NCI-H1436 (cell line): ENCODE data around the gene NDUFS8.

Experiments used
- DNase-seq: peaks from one replicate; lab custom pipeline; 2025; lab: John Stamatoyannopoulos, UW

NDUFS8 gene

DNA sequence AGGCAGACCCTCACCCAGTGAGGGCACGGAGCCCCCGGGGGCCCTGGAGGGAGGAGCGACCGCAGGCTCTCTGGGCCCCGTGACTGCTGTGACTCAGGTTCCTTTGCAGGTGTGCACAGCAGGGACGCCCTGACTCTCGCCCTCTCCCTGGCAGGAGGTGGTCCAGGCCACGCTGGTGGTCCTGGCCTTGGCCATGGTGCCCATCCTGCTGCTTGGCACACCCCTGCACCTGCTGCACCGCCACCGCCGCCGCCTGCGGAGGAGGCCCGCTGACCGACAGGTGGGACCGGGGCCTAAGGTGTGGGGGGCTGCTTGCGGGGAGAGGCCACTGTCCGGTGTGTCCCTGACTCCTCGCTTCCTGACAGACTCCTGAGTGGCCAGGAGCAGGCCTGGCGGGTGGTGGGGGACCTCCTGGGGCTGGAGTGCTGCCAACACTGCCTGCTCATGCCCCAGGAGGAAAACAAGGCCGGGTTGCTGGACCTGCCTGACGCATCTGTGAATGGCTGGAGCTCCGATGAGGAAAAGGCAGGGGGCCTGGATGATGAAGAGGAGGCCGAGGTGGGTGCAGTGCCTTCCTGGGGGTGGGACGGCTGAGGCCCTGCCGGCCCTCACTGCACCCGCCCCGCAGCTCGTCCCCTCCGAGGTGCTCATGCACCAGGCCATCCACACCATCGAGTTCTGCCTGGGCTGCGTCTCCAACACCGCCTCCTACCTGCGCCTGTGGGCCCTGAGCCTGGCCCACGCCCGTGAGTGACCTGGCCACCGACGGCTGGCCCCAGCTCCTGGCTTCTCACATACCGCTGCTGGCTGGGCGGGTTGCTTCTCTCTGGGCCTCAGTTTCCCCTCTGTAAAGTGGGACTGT is 19.3 kb downstream of the NDUFS8 start:
- DNase-seq = no peak

DNA sequence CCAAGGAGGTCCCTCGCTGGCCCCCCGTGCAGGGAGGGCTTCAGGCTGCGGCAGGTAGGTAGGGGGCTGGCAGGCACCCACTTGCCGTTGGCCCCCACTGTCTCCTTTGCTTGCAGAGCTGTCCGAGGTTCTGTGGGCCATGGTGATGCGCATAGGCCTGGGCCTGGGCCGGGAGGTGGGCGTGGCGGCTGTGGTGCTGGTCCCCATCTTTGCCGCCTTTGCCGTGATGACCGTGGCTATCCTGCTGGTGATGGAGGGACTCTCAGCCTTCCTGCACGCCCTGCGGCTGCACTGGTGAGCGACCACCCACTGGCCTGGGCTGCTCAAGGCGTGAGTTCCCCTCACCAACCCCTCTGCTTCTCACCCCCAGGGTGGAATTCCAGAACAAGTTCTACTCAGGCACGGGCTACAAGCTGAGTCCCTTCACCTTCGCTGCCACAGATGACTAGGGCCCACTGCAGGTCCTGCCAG is 19.9 kb downstream of the NDUFS8 start:
- no peak for DNase-seq

DNA sequence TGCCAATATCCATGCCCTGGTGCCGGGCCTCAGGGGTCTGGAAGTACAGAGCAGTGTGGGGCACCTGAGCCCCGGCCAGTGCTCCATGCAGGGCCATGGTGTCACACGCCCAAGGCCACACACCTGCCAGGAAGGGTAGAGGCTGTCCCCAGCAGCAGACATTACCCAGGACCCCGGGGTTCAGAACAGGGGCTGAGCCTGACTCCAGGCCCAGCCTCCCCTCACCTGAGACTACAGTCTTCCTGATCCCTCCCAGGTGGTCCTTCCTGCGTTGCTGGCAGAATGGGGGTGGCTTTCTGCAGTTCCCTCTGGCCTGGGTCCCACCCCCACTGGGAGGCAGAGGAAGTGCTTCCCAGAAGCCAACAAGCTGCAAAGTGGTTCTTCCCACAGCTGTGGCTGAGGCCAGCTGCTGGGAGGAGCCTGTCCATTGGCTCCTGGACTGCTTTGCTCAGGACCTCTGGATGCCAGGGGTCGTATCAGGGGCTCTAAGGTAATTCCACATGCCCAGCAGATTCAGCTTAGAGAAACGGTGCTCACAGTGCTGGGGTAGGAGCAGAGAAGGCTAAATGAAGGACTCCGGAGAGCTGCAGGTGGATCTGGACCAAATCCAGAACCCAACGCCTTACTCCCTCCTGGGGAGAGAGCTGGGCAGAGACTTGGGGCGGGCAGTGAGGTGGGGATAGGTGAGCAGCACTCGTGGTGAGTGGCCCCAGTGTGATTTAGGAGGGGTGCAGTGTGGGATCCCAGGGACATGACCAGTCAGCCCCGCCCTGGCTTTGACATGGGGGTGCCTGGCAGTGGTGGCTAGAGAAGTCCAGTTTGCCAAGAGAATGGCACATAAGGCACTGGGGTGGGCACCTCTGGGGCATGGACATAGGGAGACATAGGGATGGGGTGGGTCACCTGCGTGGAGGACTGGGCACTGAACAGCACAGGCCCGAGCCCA is 21.0 kb downstream of the NDUFS8 start:
- no peak for DNase-seq

DNA sequence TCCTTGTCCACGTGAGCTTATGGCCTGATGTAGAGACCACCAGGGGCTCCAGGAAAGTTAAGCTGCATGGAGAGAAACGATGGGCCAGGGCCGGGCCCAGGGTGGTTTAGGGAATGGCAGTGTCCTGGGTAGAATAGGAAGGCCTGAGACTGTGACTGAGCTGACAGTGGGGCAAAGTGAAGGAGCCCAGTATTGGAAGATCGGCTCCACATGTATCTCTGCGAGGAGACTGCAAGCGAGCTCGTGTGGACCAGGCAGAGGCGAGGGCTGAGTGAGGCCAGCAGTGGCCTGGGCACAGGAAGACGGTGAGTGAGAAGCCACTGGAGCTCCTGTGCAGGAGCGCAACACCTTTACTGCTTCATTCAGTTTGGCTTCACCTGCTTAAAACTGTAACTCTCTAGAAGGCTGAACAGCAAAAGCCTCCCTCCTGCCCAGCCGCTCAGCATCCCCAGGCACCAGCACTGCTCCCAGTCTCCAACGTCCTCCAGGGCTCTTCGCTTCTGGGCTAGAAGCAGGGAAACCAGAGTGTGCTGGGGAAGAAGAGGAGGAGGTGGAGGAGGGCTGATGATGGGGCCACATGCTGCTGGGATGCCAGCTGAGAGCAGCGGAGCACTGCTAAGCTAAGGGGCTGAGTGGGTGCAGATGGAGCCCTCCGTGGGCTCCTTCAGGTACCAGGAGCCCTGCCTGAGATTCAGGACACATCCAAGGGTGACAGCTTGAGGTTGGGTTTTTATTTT is 21.8 kb downstream of the NDUFS8 start:
- no peak for DNase-seq

DNA sequence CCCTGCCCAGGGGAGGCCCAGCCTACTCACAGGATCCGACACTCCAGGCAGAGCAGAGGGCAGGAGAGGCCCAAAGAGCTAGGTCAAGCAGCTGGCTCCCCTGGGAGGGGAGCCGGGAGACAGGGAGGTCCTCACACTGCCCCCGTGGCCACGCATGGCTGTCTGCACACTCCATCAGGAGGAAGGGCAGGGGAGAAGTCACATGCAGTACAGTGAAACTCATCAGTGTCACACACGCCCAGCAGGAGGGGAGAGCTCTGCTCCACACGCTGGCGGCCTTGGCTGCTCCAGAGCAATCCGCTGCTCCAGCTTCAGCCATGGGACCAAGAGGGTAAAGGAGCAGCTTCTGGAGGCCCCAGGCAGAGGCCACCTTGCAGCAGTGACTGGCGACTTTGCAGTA is 22.6 kb downstream of the NDUFS8 start:
- no peak for DNase-seq

DNA sequence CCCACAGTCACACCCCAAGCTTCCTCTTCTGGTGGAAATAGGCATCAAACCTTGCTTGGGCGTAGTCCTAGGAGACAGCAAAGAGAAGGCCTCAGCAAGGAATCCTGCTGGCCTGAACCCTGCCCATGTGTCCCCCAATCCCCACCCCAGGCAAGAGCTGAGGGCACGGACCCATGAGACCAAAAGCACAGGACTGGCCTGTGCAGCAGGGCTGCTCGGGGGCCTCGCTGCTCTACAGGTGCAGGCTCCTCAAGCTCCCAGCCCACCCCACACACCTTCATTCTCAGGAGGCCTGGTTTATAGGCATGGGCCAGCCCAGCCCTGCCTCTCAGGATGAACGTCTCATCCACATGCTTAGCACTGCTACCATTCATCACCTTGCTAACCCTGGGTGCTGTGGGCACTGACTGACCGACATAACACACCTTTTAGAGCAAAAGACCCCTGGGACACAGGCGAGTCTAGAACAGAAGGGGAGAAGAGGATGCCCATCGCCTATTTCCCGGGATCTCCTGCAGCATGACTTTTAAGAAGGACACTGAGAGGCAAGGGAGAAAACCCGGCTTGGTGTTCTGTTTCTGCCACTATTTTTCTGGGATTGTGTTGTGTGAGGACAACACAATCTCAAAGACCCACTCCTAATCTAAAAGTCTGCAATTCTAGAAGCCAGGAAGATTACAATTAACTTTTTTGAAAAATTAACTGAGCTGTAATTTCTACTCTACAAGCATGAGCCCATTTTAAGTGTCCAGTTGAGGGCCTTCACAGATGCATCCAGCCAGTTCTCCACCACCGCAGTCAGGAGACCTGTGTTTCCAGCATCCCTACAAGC is 23.7 kb downstream of the NDUFS8 start:
- no peak for DNase-seq

DNA sequence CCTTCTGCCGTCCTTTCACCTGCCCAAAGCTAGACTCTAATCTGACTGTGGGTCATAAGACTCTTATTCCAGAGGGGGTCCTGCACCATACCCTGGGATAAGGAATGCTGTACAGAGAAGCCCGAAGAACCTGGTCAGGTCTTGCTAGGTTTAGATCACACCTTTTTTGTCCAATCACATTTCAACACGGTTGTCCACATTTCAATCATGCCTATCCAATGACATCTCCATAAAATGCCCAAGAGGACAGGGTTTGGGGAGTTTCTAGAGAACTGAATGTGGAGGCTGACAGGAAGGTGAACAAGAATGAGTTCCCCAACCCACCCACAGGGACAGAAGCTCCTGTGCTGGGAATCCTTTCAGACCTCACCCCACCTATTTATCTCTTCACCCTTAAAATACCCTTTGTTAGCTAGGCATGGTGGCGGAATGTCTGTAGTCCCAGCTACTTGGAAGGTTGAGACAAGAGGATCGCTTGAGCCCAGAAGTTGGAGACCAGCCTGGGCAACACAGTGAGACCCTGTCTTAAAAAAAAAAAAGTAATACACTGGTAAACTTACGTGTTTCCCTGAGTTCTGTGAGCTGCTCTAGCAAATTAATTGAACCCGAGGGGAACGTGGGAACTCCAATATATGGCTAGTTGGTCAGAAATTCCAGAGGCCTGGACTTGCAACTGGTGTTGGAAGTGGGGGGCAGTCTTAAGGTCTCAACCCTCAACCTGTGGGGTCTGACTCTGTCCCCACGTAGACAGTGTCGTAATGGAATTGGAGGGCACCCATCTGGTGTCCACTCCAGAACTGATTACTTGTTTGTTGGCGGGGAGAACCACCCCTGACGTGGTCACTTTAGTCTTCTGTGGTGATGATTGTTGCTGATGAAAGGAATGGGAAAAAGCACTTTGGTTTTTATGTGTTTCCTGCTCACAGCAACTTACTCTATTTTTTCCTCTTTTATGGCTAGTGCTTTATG is 26.1 kb downstream of the NDUFS8 start:
- no peak for DNase-seq

DNA sequence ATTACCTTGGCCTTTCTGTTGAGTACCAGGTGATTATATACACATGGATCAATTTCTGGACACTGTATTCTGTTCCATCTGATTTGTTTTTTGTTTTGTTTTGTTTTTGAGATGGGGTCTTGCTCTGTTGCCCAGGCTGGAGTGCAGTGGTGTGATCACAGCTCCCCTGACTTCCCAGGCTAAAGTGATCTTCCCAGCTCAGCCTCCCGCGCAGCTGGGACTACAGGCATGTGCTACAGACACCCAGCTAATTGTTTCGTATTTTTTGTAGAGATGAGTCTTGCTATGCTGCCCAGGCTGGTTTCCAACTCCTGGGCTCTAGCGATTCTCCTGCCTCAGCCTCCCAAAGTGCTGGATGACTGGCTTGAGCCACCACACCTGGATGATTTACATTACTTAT is 27.3 kb downstream of the NDUFS8 start:
- no peak for DNase-seq

DNA sequence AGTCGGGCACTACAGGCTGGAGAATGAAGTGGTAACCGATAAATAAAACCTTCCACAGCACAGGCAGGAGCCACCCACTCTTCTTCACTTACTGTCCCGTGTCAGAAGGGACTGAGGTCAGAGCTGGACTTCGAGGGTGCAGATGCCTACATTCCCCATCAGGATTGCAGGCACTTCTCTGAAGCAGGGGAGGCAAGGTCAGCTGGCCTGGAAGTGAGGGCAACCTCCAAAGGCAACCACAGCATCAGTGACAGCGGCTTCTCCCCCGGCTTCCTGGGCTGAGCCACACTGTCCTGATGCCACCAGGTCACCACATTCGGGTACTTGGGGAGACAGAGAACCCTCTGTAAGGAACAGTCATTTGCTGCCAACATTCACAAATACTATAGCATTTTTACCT is 31.0 kb downstream of the NDUFS8 start:
- no peak for DNase-seq

DNA sequence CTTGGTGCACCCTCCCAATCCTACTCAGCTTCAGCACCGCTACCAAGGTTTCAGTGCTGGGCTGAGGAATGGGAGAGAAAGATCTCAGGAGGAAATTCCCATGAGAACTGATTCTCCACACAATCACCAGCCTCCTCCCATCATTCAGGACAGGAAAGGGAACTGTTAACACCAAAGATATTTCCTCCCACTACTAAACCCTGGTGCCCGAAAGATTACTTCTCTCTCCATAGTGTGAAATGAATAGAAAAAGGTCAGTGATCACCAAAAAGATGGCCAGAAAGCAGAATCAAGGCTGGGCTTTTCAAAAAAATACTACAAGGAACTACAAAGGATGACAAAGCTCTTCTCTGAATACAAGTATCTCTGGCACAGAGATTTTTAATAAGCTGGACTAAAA is 34.4 kb downstream of the NDUFS8 start:
- no peak for DNase-seq

DNA sequence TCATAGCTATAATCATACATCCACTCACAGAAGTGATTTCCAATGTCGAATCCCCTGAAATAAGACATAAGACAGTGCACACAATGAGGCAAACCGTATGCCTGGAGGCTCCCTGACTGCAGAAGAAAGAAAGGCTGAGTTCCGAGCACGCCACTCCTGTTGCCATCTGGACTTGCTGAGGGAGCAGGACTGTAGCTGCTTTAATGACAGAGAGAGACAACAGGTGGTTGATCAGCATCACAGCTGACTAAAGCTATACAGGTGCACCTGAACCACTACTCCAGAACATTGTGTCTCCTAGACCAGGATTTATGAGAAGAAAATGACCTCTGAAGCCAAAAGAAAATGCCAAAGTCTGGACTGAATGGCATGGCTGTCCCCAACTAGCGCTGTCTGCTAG is 35.4 kb downstream of the NDUFS8 start:
- no peak for DNase-seq

DNA sequence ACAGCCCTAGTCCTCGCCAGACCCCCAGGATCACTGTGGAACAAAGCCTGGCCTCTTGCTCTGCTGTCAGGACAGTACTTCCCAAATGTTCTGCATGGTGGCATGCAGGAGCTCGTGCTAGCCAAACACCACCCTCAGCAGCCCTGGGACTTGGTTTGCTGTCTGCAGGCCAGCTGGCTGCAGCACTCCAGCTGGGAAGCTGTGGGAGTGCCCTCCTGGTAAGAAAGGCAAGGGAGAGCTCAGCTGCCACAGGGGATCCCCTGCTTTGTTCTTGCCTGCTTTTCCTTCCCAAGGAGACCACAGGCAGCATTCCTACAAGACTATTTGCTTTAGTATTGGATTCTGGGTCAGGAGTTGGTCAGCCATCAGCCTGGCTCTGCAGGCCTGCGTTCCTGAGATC is 36.3 kb downstream of the NDUFS8 start:
- DNase-seq = no peak

DNA sequence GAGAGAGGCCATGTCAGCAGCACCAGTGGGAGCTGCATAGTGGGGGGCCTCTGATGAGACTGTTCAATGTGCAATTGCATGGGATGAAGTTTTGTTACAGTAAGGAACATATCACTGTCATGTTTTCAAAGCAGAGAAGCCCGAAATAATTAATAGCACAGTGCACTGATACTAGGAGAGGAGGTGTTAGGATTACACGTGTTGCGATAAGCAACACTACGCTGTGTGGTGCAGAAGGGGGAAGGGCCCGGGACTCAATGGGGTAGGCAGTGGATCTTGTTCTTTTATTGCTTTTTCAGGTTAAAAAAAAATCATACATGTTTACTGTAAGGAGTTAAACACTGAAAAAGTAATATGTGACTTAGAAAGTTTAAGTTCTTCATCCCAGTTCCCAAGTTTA is 37.5 kb downstream of the NDUFS8 start:
- DNase-seq = no peak

DNA sequence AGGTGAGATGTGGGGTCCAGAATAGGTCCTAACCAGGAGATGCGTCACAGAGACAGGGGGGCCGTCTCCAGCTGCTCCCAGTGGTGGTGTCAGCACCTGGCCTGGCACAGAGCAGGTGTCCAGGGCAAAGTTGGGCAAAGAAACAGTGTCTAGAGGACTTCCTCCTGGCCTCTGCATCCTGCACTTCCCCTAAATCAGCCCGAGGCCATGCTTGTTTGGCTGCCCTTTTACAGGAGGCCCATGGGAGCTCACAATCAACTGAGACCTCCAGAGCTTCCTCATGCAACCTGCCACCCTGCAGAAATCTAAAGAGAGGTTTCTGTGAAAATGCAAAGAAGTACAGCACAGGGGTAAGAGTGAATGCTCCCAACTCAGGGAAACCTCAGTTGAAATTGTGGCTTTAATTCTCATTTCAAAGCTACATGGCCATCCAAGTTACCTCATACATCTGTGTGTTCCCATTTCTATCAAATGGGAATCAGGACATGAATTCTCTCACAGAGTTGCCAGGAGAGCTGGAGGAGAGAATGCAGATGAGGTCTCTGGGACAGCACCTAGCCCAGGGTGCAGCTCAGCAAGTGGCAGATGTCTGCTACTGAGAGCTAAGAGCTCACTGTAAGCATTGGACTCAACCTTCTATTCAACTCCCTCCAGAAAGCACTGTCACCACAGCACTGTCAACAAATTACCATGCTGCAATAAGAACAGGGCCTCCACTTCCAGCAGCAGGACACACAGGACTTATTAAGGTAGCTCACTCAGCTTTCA is 41.0 kb downstream of the NDUFS8 start:
- DNase-seq = no peak

DNA sequence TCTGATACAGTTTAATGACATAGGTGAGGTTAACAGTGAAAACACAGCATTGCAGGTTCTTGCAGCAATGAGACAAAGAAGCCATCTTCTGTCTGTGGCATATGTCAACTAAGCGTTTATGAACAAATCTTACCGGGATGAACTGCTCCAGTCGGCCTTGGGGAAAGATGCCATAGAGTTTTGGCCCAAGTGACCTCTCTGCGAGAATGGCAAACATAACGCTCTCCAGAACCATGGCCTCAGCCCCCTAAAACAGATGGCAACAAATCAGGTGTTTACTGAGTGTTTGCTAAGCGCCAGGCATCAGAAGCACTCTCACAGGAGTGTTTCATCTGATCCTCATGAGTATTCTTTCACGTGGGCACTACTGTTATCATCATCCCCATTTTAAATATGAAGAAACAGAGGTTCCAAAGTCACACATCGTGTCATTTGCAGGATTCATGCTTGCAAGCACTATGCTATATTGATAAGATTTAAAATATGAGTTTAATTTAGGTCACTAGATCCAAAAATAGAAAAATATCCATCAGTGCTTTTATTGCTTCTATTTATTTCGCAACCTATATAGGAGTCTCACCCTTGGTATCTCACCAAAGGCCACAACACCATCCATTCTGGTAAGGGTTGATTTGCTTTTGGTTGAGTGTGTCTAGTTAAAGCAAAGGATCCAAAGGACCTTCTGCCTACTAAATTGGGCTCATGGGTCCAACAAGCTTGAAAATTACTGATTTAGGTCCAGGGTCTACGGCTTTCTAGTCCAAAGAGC is 44.3 kb downstream of the NDUFS8 start:
- DNase-seq = no peak

DNA sequence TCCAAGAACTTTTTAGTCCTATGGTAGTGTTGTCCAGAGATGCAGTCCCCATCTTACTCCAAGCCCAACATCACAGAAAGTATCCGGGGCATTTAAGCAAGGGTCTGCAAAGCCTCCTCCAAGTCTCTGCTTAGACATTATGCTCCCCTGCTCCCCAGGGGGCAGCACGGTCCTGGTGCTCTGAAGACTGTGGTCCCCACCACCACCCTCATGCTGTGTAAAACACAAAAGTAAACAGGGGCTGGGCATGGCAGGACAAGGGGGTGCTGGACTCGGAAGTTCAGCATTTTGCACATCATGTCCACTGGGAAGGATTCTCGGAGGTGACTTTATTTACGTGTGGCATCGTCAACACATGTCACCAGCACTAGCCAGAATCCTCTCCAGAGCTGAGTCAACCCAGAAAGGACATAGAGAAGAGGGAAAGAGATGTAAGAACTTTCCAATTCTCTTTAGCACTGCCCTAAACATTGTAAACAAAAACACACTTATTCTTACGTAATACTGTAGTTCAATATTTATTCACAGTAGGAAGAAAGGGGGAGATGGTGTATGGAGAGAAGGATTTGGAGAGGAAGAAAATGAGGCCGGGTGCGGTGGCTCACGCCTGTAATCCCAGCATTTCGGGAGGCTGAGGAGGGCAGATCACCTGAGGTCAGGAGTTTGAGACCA is 46.0 kb downstream of the NDUFS8 start:
- DNase-seq = no peak

DNA sequence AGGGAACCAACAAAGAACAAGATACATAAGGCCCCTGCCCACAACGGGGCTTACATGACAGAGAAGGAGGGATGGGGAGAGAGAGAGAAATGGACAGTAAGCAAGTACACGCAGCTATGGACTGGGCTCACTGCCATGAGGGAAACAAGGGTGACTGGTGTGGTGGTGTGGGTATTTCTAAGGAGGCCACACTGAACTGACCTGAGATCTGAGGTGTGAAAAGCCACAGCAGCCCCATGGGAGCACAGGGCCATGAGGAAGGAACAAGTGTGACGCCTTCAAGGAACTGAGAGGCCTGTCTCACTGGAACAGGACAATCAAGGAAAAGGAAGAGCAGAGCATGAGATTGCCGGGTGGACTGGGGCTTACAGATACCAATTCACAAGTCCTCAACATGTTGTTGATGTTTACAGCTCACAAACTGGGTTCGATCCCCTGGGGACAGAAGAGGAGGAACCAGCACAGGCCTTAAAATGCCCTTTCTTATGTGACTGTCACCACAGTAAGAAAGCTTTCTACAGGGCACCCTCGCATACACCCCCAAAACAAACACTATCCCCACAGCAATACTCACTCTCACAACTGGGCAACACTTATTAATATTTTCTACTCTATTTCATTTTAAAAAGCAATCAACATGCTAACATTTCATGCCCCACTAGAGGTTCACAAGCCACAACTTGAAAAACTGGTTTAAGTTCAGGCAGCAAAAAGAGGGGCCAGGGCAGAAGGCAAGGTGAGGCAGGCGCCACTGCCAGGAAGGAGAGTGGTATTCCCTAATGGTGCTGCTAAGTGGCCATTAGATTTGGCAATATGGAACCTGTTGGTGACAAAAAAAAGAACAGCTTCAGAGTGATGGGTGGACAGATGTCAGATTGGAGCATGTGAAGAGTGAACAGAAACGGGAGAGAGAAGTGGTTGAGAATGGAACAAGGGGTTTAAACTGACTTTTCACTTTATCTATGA is 47.4 kb downstream of the NDUFS8 start:
- no peak for DNase-seq
